H9 (cell line): ENCODE measurements around the gene THAP4. TPM values are rescaled to one million over a fixed set of nuclear protein-coding genes. Genes with fewer than 3 reads are reported as not detected.

Source experiments
- DNase-seq: peaks from one replicate; pipeline ENCODE4 v3.0.0-alpha.2; 2017
- H2AFZ ChIP-seq: one replicate; pipeline ENCODE4 v1.6.1; 2013; ENCODE audit warnings: mild to moderate bottlenecking, low read length, control low read depth, moderate library complexity
- H2AK5ac ChIP-seq: 2 replicates; pipeline ENCODE4 v1.6.1; 2013; ENCODE audit warnings: low read length, control low read depth, mixed read lengths; ENCODE audit not compliant: insufficient read length
- H2BK120ac ChIP-seq: one replicate; pipeline ENCODE4 v1.6.1; 2013; ENCODE audit warnings: low read depth, mild to moderate bottlenecking, low read length, control low read depth, inconsistent platforms; ENCODE audit not compliant: poor library complexity, severe bottlenecking
- H2BK12ac ChIP-seq: 2 replicates; pipeline ENCODE4 v1.6.1; 2013; ENCODE audit warnings: low read length, control low read depth, mixed read lengths, low read depth; ENCODE audit not compliant: insufficient read length
- H2BK15ac ChIP-seq: 2 replicates; pipeline ENCODE4 v1.6.1; 2013; ENCODE audit warnings: low read depth, low read length, control low read depth
- H2BK20ac ChIP-seq: one replicate; pipeline ENCODE4 v1.6.1; 2013; ENCODE audit warnings: low read depth, mild to moderate bottlenecking, low read length, control low read depth, inconsistent platforms; ENCODE audit not compliant: poor library complexity, severe bottlenecking
- H2BK5ac ChIP-seq: 2 replicates; pipeline ENCODE4 v1.6.1; 2013; ENCODE audit warnings: low read length, control low read depth, mixed read lengths; ENCODE audit not compliant: insufficient read length
- H3K14ac ChIP-seq: 2 replicates; pipeline ENCODE4 v1.6.1; 2013; ENCODE audit warnings: low read length, control low read depth; ENCODE audit not compliant: insufficient read depth
- H3K18ac ChIP-seq: 2 replicates; pipeline ENCODE4 v1.6.1; 2013; ENCODE audit warnings: low read depth, mild to moderate bottlenecking, mixed read lengths, low read length, control low read depth; ENCODE audit not compliant: insufficient read length
- H3K23ac ChIP-seq: 2 replicates; pipeline ENCODE4 v1.6.1; 2013; ENCODE audit warnings: low read length, control low read depth, mixed read lengths, low read depth; ENCODE audit not compliant: insufficient read length
- H3K23me2 ChIP-seq: 2 replicates; pipeline ENCODE4 v1.6.1; 2013; ENCODE audit warnings: low read depth, mild to moderate bottlenecking, mixed read lengths, low read length, control low read depth; ENCODE audit not compliant: insufficient read length, poor library complexity, severe bottlenecking
- H3K27ac ChIP-seq: 2 replicates; pipeline ENCODE4 v1.5.1; 2013; ENCODE audit warnings: low read length, control low read depth, mixed read lengths, low read depth; ENCODE audit not compliant: insufficient read length
- H3K27me3 ChIP-seq: 2 replicates; pipeline ENCODE4 v1.6.1; 2013; ENCODE audit warnings: low read length, control low read depth, inconsistent platforms; ENCODE audit not compliant: insufficient read depth
- H3K4ac ChIP-seq: 2 replicates; pipeline ENCODE4 v1.6.1; 2013; ENCODE audit warnings: low read depth, mild to moderate bottlenecking, control low read depth, inconsistent platforms, low read length, moderate library complexity
- H3K4me1 ChIP-seq: 2 replicates; pipeline ENCODE4 v1.6.1; 2013; ENCODE audit warnings: low read length, control low read depth, inconsistent platforms; ENCODE audit not compliant: insufficient read depth
- H3K4me2 ChIP-seq: 2 replicates; pipeline ENCODE4 v1.6.1; 2013; ENCODE audit warnings: low read length, control low read depth, mixed read lengths; ENCODE audit not compliant: insufficient read length, insufficient read depth
- H3K56ac ChIP-seq: 2 replicates; pipeline ENCODE4 v1.6.1; 2013; ENCODE audit warnings: low read depth, mild to moderate bottlenecking, mixed read lengths, low read length, control low read depth; ENCODE audit not compliant: insufficient read length
- H3K79me1 ChIP-seq: 2 replicates; pipeline ENCODE4 v1.6.1; 2013; ENCODE audit warnings: low read depth, mild to moderate bottlenecking, moderate library complexity, low read length, control low read depth, inconsistent platforms; ENCODE audit not compliant: insufficient read depth, poor library complexity, severe bottlenecking
- H3K79me2 ChIP-seq: 2 replicates; pipeline ENCODE4 v1.6.1; 2013; ENCODE audit warnings: low read length, control low read depth, inconsistent platforms; ENCODE audit not compliant: insufficient read depth
- H3K9ac ChIP-seq: 2 replicates; pipeline ENCODE4 v1.6.1; 2013; ENCODE audit warnings: low read length, control low read depth, mixed read lengths; ENCODE audit not compliant: insufficient read length; ENCODE audit errors: extremely low read depth
- H3K9me3 ChIP-seq: one replicate; pipeline ENCODE4 v1.6.1; 2013; ENCODE audit warnings: low read depth, low read length, inconsistent platforms; ENCODE audit not compliant: control insufficient read depth
- H3T11ph ChIP-seq: one replicate; pipeline ENCODE4 v1.6.1; 2013; ENCODE audit warnings: mild to moderate bottlenecking, low read length, control low read depth, inconsistent platforms
- H4K20me1 ChIP-seq: one replicate; pipeline ENCODE4 v1.6.1; 2013; ENCODE audit not compliant: control insufficient read depth, insufficient read length, insufficient read depth
- H4K5ac ChIP-seq: 2 replicates; pipeline ENCODE4 v1.6.1; 2013; ENCODE audit warnings: low read depth, mild to moderate bottlenecking, mixed read lengths, low read length, control low read depth; ENCODE audit not compliant: insufficient read length
- H4K8ac ChIP-seq: replicated peaks from 2 replicates; pipeline ENCODE4 v1.6.1; 2013; ENCODE audit warnings: low read length, control low read depth, mixed read lengths, low read depth; ENCODE audit not compliant: insufficient read length
- H4K91ac ChIP-seq: 2 replicates; pipeline ENCODE4 v1.6.1; 2013; ENCODE audit warnings: low read depth, mild to moderate bottlenecking, moderate library complexity, mixed read lengths, low read length, control low read depth; ENCODE audit not compliant: insufficient read length
- H3K27ac Mint-ChIP-seq, 3 experiments: 2 replicates in 2 of 3; 3 replicates in 1 of 3; pipeline ENCODE4 v1.8.0; 2020 to 2021; ENCODE audit warnings: mixed read lengths in 3 of 3, mild to moderate bottlenecking in 1 of 3, moderate library complexity in 1 of 3
- H3K27me3 Mint-ChIP-seq: 2 replicates; pipeline ENCODE4 v1.8.0; 2021; ENCODE audit warnings: low read depth, mild to moderate bottlenecking, moderate library complexity, mixed read lengths
- H3K36me3 Mint-ChIP-seq, 3 experiments: 2 replicates in 2 of 3; 3 replicates in 1 of 3; pipeline ENCODE4 v1.8.0; 2020 to 2021; ENCODE audit warnings: low read depth in 3 of 3, mixed read lengths in 3 of 3; ENCODE audit not compliant: insufficient read depth in 1 of 3
- H3K4me1 Mint-ChIP-seq, 2 experiments: 2 replicates each; pipeline ENCODE4 v1.8.0; 2020; ENCODE audit warnings: mixed read lengths in 2 of 2
- H3K4me3 Mint-ChIP-seq, 2 experiments: 2 replicates in 1 of 2; 3 replicates in 1 of 2; pipeline ENCODE4 v1.8.0; 2020 to 2021; ENCODE audit warnings: mild to moderate bottlenecking in 2 of 2, mixed read lengths in 2 of 2, moderate library complexity in 1 of 2
- H3K9me3 Mint-ChIP-seq, 2 experiments: 2 replicates in 1 of 2; 3 replicates in 1 of 2; pipeline ENCODE4 v1.8.0; 2020; ENCODE audit warnings: mild to moderate bottlenecking in 2 of 2, mixed read lengths in 2 of 2, moderate library complexity in 1 of 2
- WGBS: extraction: QIAGEN DNeasy Blood & Tissue Kit; methylation state at CpG from one replicate; pipeline ENCODE4 v1.1.7; 2013; ENCODE audit warnings: missing lambda C conversion rate, low lambda C conversion rate, mixed read lengths; ENCODE audit not compliant: insufficient read length; ENCODE audit errors: extremely low coverage; 5-methylcytosine and 5-hydroxymethylcytosine counted together
- total RNA-seq: library from RNA; stranded (reverse); gene quantifications from 2 replicates; pipeline ENCODE4 v1.2.1, GENCODE V29; 2021
- TF ChIP-seq, protein P1 (sequence below): fragments of 200-600 bp; sonication (generic); conservative IDR thresholded peaks from 3 replicates; pipeline ENCODE4 v1.8.0; 2021; ENCODE audit warnings: antibody characterized with exemption, mild to moderate bottlenecking

Gene THAP4
- total RNA-seq, 1 experiment from 2014 or later = 70.6 TPM

DNA sequence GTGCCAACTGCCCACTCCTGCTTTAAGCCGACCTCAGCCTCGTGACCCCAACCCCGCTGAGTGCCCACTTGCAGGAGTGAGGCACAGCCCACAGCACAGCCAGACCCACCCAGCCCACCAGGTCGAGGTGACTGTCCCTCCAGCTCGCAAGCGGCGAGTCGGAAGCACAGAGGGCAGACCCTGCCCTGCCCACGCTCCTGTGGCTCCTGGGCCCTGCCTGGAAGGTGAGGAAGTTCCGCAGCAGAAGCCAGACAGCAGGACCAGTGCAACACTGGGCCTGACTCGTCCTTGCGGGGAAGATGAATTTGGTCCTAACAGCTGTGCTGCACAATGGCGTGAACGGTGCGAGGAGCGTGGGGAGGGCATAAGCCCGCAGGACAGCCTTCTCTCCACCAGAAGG, 39.7 kb upstream of the THAP4 start:
- no peaks in the 10 kb centered on the region for H3K4me1 ChIP-seq
- H3K79me1 ChIP-seq = no peaks in the 10 kb centered on the region
- Mint-ChIP-seq H3K27ac (no peak overlapping the region; a peak in 1 of 7 replicates), H3K9me3 (no peaks in the 10 kb centered on the region), H3K4me1 (peaks cover 0 to 2% of the 10 kb centered on the region in 2 experiments; a peak in 2 of 4 replicates), H3K36me3 (peaks cover 23 to 79% (median 62%) of the 10 kb centered on the region in 3 experiments), H3K4me3 (no peak overlapping the region; a peak in 1 of 5 replicates), H3K27me3 (no peaks in the 10 kb centered on the region)
- H2BK12ac ChIP-seq = no peak overlapping the region
- no peaks in the 10 kb centered on the region for H4K20me1 ChIP-seq
- H3K9me3 ChIP-seq = no peaks in the 10 kb centered on the region
- H3K79me2 ChIP-seq = no peaks in the 10 kb centered on the region
- H3K14ac ChIP-seq = no peak overlapping the region
- no peak overlapping the region for H2AFZ ChIP-seq
- no peak overlapping the region for H2BK15ac ChIP-seq
- H2BK120ac ChIP-seq = no peak overlapping the region
- H3T11ph ChIP-seq = no peak overlapping the region
- H2BK20ac ChIP-seq = no peak overlapping the region
- H3K23me2 ChIP-seq = no peaks in the 10 kb centered on the region
- TF ChIP-seq, protein P1, sequence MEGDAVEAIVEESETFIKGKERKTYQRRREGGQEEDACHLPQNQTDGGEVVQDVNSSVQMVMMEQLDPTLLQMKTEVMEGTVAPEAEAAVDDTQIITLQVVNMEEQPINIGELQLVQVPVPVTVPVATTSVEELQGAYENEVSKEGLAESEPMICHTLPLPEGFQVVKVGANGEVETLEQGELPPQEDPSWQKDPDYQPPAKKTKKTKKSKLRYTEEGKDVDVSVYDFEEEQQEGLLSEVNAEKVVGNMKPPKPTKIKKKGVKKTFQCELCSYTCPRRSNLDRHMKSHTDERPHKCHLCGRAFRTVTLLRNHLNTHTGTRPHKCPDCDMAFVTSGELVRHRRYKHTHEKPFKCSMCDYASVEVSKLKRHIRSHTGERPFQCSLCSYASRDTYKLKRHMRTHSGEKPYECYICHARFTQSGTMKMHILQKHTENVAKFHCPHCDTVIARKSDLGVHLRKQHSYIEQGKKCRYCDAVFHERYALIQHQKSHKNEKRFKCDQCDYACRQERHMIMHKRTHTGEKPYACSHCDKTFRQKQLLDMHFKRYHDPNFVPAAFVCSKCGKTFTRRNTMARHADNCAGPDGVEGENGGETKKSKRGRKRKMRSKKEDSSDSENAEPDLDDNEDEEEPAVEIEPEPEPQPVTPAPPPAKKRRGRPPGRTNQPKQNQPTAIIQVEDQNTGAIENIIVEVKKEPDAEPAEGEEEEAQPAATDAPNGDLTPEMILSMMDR = no peak
- H2AK5ac ChIP-seq = no peak overlapping the region
- DNase-seq = no peak
- H2BK5ac ChIP-seq = no peak overlapping the region
- no peak overlapping the region for H3K4me2 ChIP-seq
- H3K27me3 ChIP-seq = no peaks in the 10 kb centered on the region
- H3K9ac ChIP-seq = no peak overlapping the region
- H3K23ac ChIP-seq = no peak overlapping the region
- H3K27ac ChIP-seq = no peak overlapping the region
- no CpG with 5 or more reads among the region's 17 CpGs for WGBS
- no peak overlapping the region for H3K4ac ChIP-seq
- no peak overlapping the region for H3K56ac ChIP-seq
- H4K5ac ChIP-seq = no peak overlapping the region
- no peak overlapping the region for H4K8ac ChIP-seq
- no peak overlapping the region for H4K91ac ChIP-seq
- no peak overlapping the region for H3K18ac ChIP-seq
